Psoas muscle (tissue), 8 donors: ENCODE measurements around the gene CSTB. TPM values are rescaled to one million over a fixed set of nuclear protein-coding genes. Genes with fewer than 3 reads are reported as not detected.

Experiments used
- ATAC-seq, 4 donors: fragments of 200-7000 bp; cut with Tn5 transposase; one replicate each; pipeline ENCODE4 v1.9.1; 2020; ENCODE audit warnings: moderate library complexity in 3 of 4, mild to moderate bottlenecking in 2 of 4
- DNase-seq, 2 donors: peaks; one replicate each; pipeline ENCODE4 v3.0.0-alpha.2; 2020
- H3K27ac ChIP-seq: fragments of 200-600 bp; one replicate; pipeline ENCODE4 v1.8.0; 2022
- H3K27me3 ChIP-seq, 3 donors: fragments of 200-600 bp in 1 of 3; one replicate each; pipeline versions ENCODE4 v1.6.1 to v1.8.0; 2013 to 2022; ENCODE audit warnings: low read length in 2 of 3, mild to moderate bottlenecking in 2 of 3, moderate library complexity in 1 of 3; ENCODE audit not compliant: insufficient read depth in 3 of 3
- H3K36me3 ChIP-seq, 2 donors: fragments of 200-600 bp in 1 of 2; one replicate each; pipeline versions ENCODE4 v1.6.1 to v1.8.0; 2013 to 2022; ENCODE audit warnings: low read depth in 1 of 2, mild to moderate bottlenecking in 1 of 2, moderate library complexity in 1 of 2; ENCODE audit not compliant: insufficient read depth in 1 of 2
- H3K4me1 ChIP-seq: fragments of 200-600 bp; one replicate; pipeline ENCODE4 v1.8.0; 2022
- H3K4me3 ChIP-seq: fragments of 200-600 bp; one replicate; pipeline ENCODE4 v1.8.0; 2022; ENCODE audit warnings: mild to moderate bottlenecking
- H3K9me3 ChIP-seq: fragments of 200-600 bp; one replicate; pipeline ENCODE4 v1.8.0; 2022
- CTCF ChIP-seq: fragments of 200-600 bp; IDR thresholded peaks from one replicate; pipeline ENCODE4 v1.8.0; 2022; ENCODE audit warnings: antibody characterized with exemption
- WGBS, 3 donors: extraction: QIAGEN DNeasy Blood & Tissue Kit; methylation state at CpG; one replicate each; pipeline versions ENCODE4 v1.1.6 to v1.1.7; 2013; 5-methylcytosine and 5-hydroxymethylcytosine counted together
- intact Hi-C, 2 donors: fragments of 100-400 bp; cut with DNase I; formaldehyde crosslinking; loops; one replicate each; pipeline versions ENCODE4 v1.11.0 to v1.14.2; 2022
- polyA plus RNA-seq, 3 donors: library from polyadenylated mRNA; stranded (reverse); fragments of 200-250 nt; gene quantifications; one replicate each; pipeline ENCODE4 v1.2.3, GENCODE V29; 2013
- total RNA-seq, 4 donors: library from RNA; stranded (reverse); fragmentation: NEBNext Ultra II Directional in 2 of 4; extraction: Animal tissue kit (Norgen Biotek cat#: 25700) in 2 of 4; gene quantifications; one replicate each; pipeline versions ENCODE4 v1.2.1 to v1.2.4, GENCODE V29; 2021 to 2023
- donor health status: healthy with polysubstance abuse.
- donor health status: DM: no; HTN: no; CAD: no; lungs with moderate emphysema.
- donor health status: Bipolar disorder and iron deficiency.
- donor health status: healthy.
- donor health status: DM: yes; HTN: yes; CAD: no.
- donor health status: DM: no; HTN: no; CAD: no.
- donor health status: DM: no; HTN: no; CAD: no.
- donor health status: DM: yes; HTN: yes; CAD: no.

Gene CSTB
- total and polyA plus RNA-seq, 7 donors = 16.0 to 35.2 (median 21.3) TPM

DNA sequence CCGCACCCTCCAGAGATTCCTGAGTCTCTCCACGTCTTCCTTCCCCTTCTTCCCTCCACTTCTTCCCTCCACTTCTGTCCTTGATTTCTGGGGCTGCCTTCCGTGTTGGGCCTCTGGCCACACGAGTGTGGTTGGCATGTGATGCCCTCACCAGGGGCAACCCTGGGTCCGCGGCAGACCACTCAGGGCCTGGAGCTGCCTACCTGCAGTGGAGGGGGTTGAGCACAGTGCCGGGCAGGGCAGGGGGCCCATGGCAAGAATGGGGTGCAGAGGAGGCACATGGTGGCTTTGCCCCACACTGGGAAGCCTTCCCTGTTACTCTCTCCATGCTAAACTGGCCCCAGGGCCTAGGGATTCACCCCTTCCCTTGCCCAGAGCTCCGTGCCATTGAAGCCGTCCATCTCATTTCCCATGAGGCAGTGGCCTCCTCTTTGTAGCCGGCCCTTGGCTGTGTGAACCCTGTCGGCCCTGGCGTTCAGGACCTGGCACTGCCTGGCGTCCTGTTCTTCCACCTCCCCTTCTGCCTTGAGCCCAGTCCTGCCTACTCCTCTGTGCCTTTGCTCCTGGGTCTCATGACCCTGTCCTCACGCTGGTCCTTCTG lies 26.7 kb upstream of the CSTB start:
- H3K27me3 ChIP-seq = no peaks in the 10 kb centered on the region
- DNase-seq = no peak
- TF ChIP-seq CTCF = no peak
- no peak overlapping the region for H3K27ac ChIP-seq
- ATAC-seq = no peak
- H3K4me1 ChIP-seq = no peaks in the 10 kb centered on the region
- intact Hi-C loops = no loop called here
- no peaks in the 10 kb centered on the region for H3K9me3 ChIP-seq
- peaks cover 7 to 75% of the 10 kb centered on the region in 2 donors for H3K36me3 ChIP-seq
- whole genome bisulfite sequencing, 3 donors = 85 to 89% (median 88%) methylated on average over 14 of the region's 14 CpGs
- no peak overlapping the region for H3K4me3 ChIP-seq

GRCh38 chr21:43801006-43801783 lies 25.1 kb upstream of the CSTB start:
- TF ChIP-seq CTCF = no peak

DNA sequence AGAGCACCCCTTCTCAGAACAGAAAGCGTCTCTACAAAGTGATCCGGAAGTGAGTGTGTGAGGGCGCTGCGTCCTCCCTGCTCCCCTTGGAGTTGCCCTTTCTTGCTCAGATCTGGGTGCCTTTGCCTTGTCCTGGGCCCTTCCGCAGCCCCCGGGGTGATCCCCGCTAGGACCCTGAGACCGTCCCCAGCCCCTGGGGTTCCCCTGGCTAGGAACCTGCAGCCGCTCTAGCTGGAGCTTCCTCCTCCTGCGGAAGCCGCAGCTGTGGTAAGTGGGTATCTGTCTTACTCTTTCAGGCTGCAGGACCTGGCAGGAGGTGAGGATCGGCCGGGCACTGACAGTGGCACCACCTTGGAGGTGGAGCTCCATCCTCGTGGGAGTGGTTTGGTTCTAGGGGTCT lies 24.5 kb upstream of the CSTB start:
- Histone ChIP-seq H3K4me1 (no peaks in the 10 kb centered on the region), H3K36me3 (peaks cover 12 to 89% of the 10 kb centered on the region in 2 donors), H3K27me3 (no peaks in the 10 kb centered on the region), H3K27ac (no peak overlapping the region), H3K9me3 (no peaks in the 10 kb centered on the region), H3K4me3 (no peak overlapping the region)
- WGBS, 3 donors = 92 to 95% (median 93%) methylated on average over 14 of the region's 14 CpGs
- ATAC-seq (no peak), DNase-seq (no peak)
- no peak for TF ChIP-seq CTCF
- intact Hi-C loops = no loop called here

More at GRCh38 chr21:43801006-43801783, 25.1 kb upstream of the CSTB start:
- no peaks in the 10 kb centered on the region for H3K27me3 ChIP-seq
- 93 to 96% (median 95%) methylated on average over 41 to 42 of the region's 42 CpGs for WGBS, 3 donors
- H3K4me1 ChIP-seq = no peaks in the 10 kb centered on the region
- peaks cover 12 to 89% of the 10 kb centered on the region in 2 donors for H3K36me3 ChIP-seq
- H3K9me3 ChIP-seq = no peaks in the 10 kb centered on the region
- intact Hi-C loops = no loop called here
- DNase-seq (no peak), ATAC-seq (no peak)
- H3K4me3 ChIP-seq = no peak overlapping the region
- H3K27ac ChIP-seq = no peak overlapping the region

GRCh38 chr21:43800124-43800523 lies 24.0 kb upstream of the CSTB start:
- Histone ChIP-seq H3K9me3 (no peaks in the 10 kb centered on the region), H3K4me1 (no peaks in the 10 kb centered on the region), H3K27ac (no peak overlapping the region), H3K27me3 (no peaks in the 10 kb centered on the region), H3K4me3 (no peak overlapping the region), H3K36me3 (peaks cover 12 to 93% of the 10 kb centered on the region in 2 donors)
- WGBS, 3 donors = 94 to 96% (median 94%) methylated on average over 17 of the region's 17 CpGs
- intact Hi-C loops = no loop called here
- DNase-seq (no peak), ATAC-seq (no peak)
- no peak for TF ChIP-seq CTCF
